Lung (tissue), 12 donors: ENCODE results near the gene NFIA. TPM values are rescaled to one million over a fixed set of nuclear protein-coding genes. Genes with fewer than 3 reads are reported as not detected.
A peak's percentile ranks its signal among the peaks of the same experiment; 100 is the strongest.

Source experiments
- ATAC-seq: fragments of 200-7000 bp; cut with Tn5 transposase; one replicate; pipeline ENCODE4 v1.9.1; 2020; ENCODE audit warnings: moderate number of reproducible peaks; ENCODE audit not compliant: insufficient read depth, low FRiP score
- DNase-seq, 3 donors: peaks; one replicate each; pipeline ENCODE4 v3.0.0-alpha.2; 2013 to 2017
- H3K27ac ChIP-seq, 2 donors: one replicate each; pipeline ENCODE4 v1.5.1; 2013; ENCODE audit warnings: mild to moderate bottlenecking in 2 of 2, moderate library complexity in 2 of 2, control low read depth in 1 of 2, inconsistent platforms in 1 of 2, low read depth in 1 of 2, low read length in 1 of 2
- H3K27me3 ChIP-seq, 3 donors: one replicate each; pipeline ENCODE4 v1.5.1; 2013; ENCODE audit warnings: low read length in 2 of 3; ENCODE audit not compliant: control insufficient read depth in 3 of 3, insufficient read depth in 3 of 3
- H3K36me3 ChIP-seq, 4 donors: one replicate each; pipeline ENCODE4 v1.5.1; 2013; ENCODE audit warnings: low read length in 4 of 4, mild to moderate bottlenecking in 1 of 4, moderate library complexity in 1 of 4; ENCODE audit not compliant: control insufficient read depth in 4 of 4, insufficient read depth in 4 of 4
- H3K4me1 ChIP-seq, 5 donors: one replicate each; pipeline ENCODE4 v1.5.1; 2013; ENCODE audit warnings: low read length in 5 of 5, mild to moderate bottlenecking in 2 of 5, moderate library complexity in 1 of 5; ENCODE audit not compliant: control insufficient read depth in 5 of 5, insufficient read depth in 5 of 5
- H3K4me3 ChIP-seq: one replicate; pipeline ENCODE4 v1.5.1; 2013; ENCODE audit warnings: mild to moderate bottlenecking, control low read depth, moderate library complexity
- H3K9ac ChIP-seq, 2 donors: one replicate each; pipeline ENCODE4 v1.5.1; 2013; ENCODE audit warnings: low read length in 2 of 2, control low read depth in 1 of 2; ENCODE audit not compliant: insufficient read depth in 1 of 2
- H3K9me3 ChIP-seq, 4 donors: one replicate each; pipeline ENCODE4 v1.5.1; 2013; ENCODE audit warnings: low read length in 3 of 4, mild to moderate bottlenecking in 1 of 4, moderate library complexity in 1 of 4; ENCODE audit not compliant: control insufficient read depth in 4 of 4, insufficient read depth in 3 of 4
- WGBS, 2 donors: extraction: QIAGEN DNeasy Blood & Tissue Kit; methylation state at CpG; one replicate each; pipeline ENCODE4 v1.1.7; 2013; 5-methylcytosine and 5-hydroxymethylcytosine counted together
- polyA plus RNA-seq, 2 donors: library from polyadenylated mRNA; stranded (reverse); fragments of 200-250 nt; gene quantifications; one replicate each; pipeline ENCODE4 v1.2.1, GENCODE V29; 2013
- total RNA-seq, 2 donors: library from RNA; depleted of rRNA in 1 of 2; stranded (reverse); fragments of >200 nt in 1 of 2; gene quantifications; one replicate each; pipeline ENCODE4 v1.2.1, GENCODE V29; 2014 to 2021
- TF ChIP-seq, protein P1 (sequence below): IDR thresholded peaks from 2 replicates; pipeline ENCODE4 v1.5.1; 2012; ENCODE audit warnings: mild to moderate bottlenecking; ENCODE audit errors: control extremely low read depth, extremely low read depth
- donor health status: control.
- donor health status: control.
- donor health status: Bipolar disorder and iron deficiency.
- donor health status: healthy.
- donor health status: DM: yes; HTN: yes; CAD: no.

The NFIA gene
- total and polyA plus RNA-seq, 4 donors = 3.0 to 63.4 (median 34.2) TPM

- TF ChIP-seq, protein P1, sequence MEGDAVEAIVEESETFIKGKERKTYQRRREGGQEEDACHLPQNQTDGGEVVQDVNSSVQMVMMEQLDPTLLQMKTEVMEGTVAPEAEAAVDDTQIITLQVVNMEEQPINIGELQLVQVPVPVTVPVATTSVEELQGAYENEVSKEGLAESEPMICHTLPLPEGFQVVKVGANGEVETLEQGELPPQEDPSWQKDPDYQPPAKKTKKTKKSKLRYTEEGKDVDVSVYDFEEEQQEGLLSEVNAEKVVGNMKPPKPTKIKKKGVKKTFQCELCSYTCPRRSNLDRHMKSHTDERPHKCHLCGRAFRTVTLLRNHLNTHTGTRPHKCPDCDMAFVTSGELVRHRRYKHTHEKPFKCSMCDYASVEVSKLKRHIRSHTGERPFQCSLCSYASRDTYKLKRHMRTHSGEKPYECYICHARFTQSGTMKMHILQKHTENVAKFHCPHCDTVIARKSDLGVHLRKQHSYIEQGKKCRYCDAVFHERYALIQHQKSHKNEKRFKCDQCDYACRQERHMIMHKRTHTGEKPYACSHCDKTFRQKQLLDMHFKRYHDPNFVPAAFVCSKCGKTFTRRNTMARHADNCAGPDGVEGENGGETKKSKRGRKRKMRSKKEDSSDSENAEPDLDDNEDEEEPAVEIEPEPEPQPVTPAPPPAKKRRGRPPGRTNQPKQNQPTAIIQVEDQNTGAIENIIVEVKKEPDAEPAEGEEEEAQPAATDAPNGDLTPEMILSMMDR = no peak
- no peak overlapping the region for H3K4me3 ChIP-seq
- 90% methylated on average over 1 of the region's 1 CpG for WGBS, 2 donors
- no peaks in the 10 kb centered on the region for H3K27me3 ChIP-seq
- DNase-seq (no peak), ATAC-seq (no peak)
- H3K9ac ChIP-seq = no peak overlapping the region
- H3K27ac ChIP-seq = no peak overlapping the region
- H3K4me1 ChIP-seq = peaks cover 0 to 20% (median 6%) of the 10 kb centered on the region in 5 donors
- peaks cover 2 to 20% (median 7%) of the 10 kb centered on the region in 4 donors for H3K36me3 ChIP-seq
- no peaks in the 10 kb centered on the region for H3K9me3 ChIP-seq
Observed at GRCh38 chr1:61425040-61425439, 342.7 kb downstream of the NFIA start.

DNA sequence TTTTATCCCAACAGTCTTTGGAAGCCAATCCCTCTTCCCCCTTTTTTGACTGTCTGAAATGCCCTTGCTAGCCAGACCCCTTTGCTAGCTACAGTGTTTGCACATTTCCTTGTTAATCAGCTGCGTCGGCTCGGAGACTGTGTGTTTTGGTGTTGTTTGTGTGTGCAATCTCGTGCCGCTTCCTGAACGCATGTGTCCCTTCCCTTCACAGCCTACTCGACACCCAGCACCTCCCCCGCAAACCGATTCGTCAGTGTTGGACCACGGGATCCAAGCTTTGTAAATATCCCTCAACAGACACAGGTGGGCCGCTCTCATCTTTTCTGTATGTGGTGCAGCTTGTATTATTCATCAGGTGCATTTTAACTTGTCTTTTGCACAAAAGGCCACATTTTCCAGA, 343.9 kb downstream of the NFIA start:
- peak overlapping the region in 1 of 2 donors; percentile 46 for H3K27ac ChIP-seq
- H3K4me3 ChIP-seq = no peak overlapping the region
- no peak overlapping the region for H3K9ac ChIP-seq
- WGBS, 2 donors = 63 to 82% methylated on average over 12 of the region's 12 CpGs
- peaks cover 2 to 17% (median 7%) of the 10 kb centered on the region in 4 donors for H3K36me3 ChIP-seq
- no peak for ATAC-seq
- no peaks in the 10 kb centered on the region for H3K27me3 ChIP-seq
- H3K4me1 ChIP-seq = peaks cover 0 to 20% (median 6%) of the 10 kb centered on the region in 5 donors
- DNase-seq = peak in 1 of 3 donors; percentile 48
- no peaks in the 10 kb centered on the region for H3K9me3 ChIP-seq
- TF ChIP-seq, protein P1 = no peak

GRCh38 chr1:61426885-61427284, 344.5 kb downstream of the NFIA start:
- Histone ChIP-seq H3K4me3 (no peak overlapping the region), H3K27me3 (no peaks in the 10 kb centered on the region), H3K36me3 (peaks cover 2 to 13% (median 7%) of the 10 kb centered on the region in 4 donors), H3K9me3 (no peaks in the 10 kb centered on the region), H3K27ac (peak overlapping the region in 1 of 2 donors; percentile 26), H3K4me1 (peaks cover 0 to 20% (median 6%) of the 10 kb centered on the region in 5 donors), H3K9ac (no peak overlapping the region)
- DNase-seq (no peak), ATAC-seq (no peak)
- WGBS, 2 donors = 86 to 95% methylated on average over 2 of the region's 2 CpGs
- TF ChIP-seq, protein P1 = no peak

- TF ChIP-seq, protein P1 = no peak
- H3K4me3 ChIP-seq = no peak overlapping the region
- ATAC-seq (no peak), DNase-seq (peak in 1 of 3 donors; percentile 34)
- peaks cover 0 to 20% (median 6%) of the 10 kb centered on the region in 5 donors for H3K4me1 ChIP-seq
- no peak overlapping the region for H3K27ac ChIP-seq
- no peak overlapping the region for H3K9ac ChIP-seq
- WGBS, 2 donors = 87 to 88% methylated on average over 2 of the region's 2 CpGs
- no peaks in the 10 kb centered on the region for H3K27me3 ChIP-seq
- H3K9me3 ChIP-seq = no peaks in the 10 kb centered on the region
- peaks cover 0 to 10% (median 6%) of the 10 kb centered on the region in 4 donors for H3K36me3 ChIP-seq
Observed at GRCh38 chr1:61427510-61427909, 345.1 kb downstream of the NFIA start.
